TTC549 (cell line): ENCODE results near the gene PAM16.
"Not testable (repeated sequence)": the region's sequence is repeated elsewhere in the genome, so short reads cannot be mapped to it uniquely, and the experiment has no call there.

ENCODE experiments used
- FAIRE-seq: peaks from 2 replicates; lab custom pipeline; 2012; peaks lifted over from hg19 to GRCh38; lab: Jason Lieb, UNC

The PAM16 gene

GRCh38 chr16:4334724-4335495, 16.2 kb downstream of the PAM16 start:
- no peak for FAIRE-seq

GRCh38 chr16:4333714-4334113, 17.4 kb downstream of the PAM16 start:
- not testable (repeated sequence) for FAIRE-seq

- FAIRE-seq, result no peak
Measured at GRCh38 chr16:4333308-4333638, 17.8 kb downstream of the PAM16 start.

- no peak for FAIRE-seq
Measured at GRCh38 chr16:4332623-4333307, 18.4 kb downstream of the PAM16 start.

- no peak for FAIRE-seq
Measured at GRCh38 chr16:4332083-4332482, 19.0 kb downstream of the PAM16 start.

GRCh38 chr16:4330277-4330874, 20.7 kb downstream of the PAM16 start:
- no peak for FAIRE-seq

GRCh38 chr16:4328782-4329775, 22.0 kb downstream of the PAM16 start:
- FAIRE-seq, result no peak

- FAIRE-seq, result no peak
Measured at GRCh38 chr16:4328046-4328781, 22.9 kb downstream of the PAM16 start.

GRCh38 chr16:4327386-4328045, 23.6 kb downstream of the PAM16 start:
- no peak for FAIRE-seq

- no peak for FAIRE-seq
Measured at GRCh38 chr16:4325253-4325758, 25.8 kb downstream of the PAM16 start.

GRCh38 chr16:4324492-4325252, 26.4 kb downstream of the PAM16 start:
- no peak for FAIRE-seq

GRCh38 chr16:4323845-4324488, 27.2 kb downstream of the PAM16 start:
- FAIRE-seq, result no peak

GRCh38 chr16:4323071-4323844, 27.9 kb downstream of the PAM16 start:
- no peak for FAIRE-seq

GRCh38 chr16:4322121-4323052, 28.7 kb downstream of the PAM16 start:
- no peak for FAIRE-seq

GRCh38 chr16:4321286-4322120, 29.6 kb downstream of the PAM16 start:
- no peak for FAIRE-seq

GRCh38 chr16:4320571-4321137, 30.5 kb downstream of the PAM16 start:
- FAIRE-seq, result no peak
